Right cardiac atrium (tissue), 5 donors: ENCODE measurements around the gene FADS2. TPM values are rescaled to one million over a fixed set of nuclear protein-coding genes. Genes with fewer than 3 reads are reported as not detected.
A peak's percentile ranks its signal among the peaks of the same experiment; 100 is the strongest.

Source experiments
- ATAC-seq, 2 donors: fragments of 200-7000 bp; cut with Tn5 transposase; one replicate each; pipeline versions ENCODE4 v1.8.0 to v1.9.1; 2020; ENCODE audit warnings: moderate library complexity in 2 of 2, mild to moderate bottlenecking in 1 of 2
- DNase-seq, 3 donors: peaks; one replicate each; pipeline ENCODE4 v3.0.0-alpha.2; 2020
- H3K27ac ChIP-seq: one replicate; pipeline ENCODE4 v1.5.1; 2013; ENCODE audit warnings: mild to moderate bottlenecking, low read length, control low read depth, moderate library complexity
- H3K27me3 ChIP-seq: one replicate; pipeline ENCODE4 v1.6.1; 2013; ENCODE audit not compliant: control insufficient read depth, insufficient read depth
- H3K4me1 ChIP-seq: one replicate; pipeline ENCODE4 v1.6.1; 2013; ENCODE audit warnings: low read length; ENCODE audit not compliant: control insufficient read depth, insufficient read depth
- H3K4me3 ChIP-seq: one replicate; pipeline ENCODE4 v1.5.1; 2013; ENCODE audit warnings: low read length, control low read depth
- H3K9me3 ChIP-seq: one replicate; pipeline ENCODE4 v1.6.1; 2013; ENCODE audit warnings: low read length; ENCODE audit not compliant: control insufficient read depth
- WGBS: extraction: QIAGEN DNeasy Blood & Tissue Kit; methylation state at CpG from one replicate; pipeline ENCODE4 v1.1.7; 2013; 5-methylcytosine and 5-hydroxymethylcytosine counted together
- intact Hi-C, 4 donors: fragments of 100-400 bp; cut with DNase I; formaldehyde crosslinking; loops; one replicate each; pipeline versions ENCODE4 v1.11.0 to v1.14.0; 2022 to 2023
- polyA plus RNA-seq: library from polyadenylated mRNA; stranded (reverse); fragments of 200-250 nt; gene quantifications from one replicate; pipeline ENCODE4 v1.2.3, GENCODE V29; 2013
- total RNA-seq, 4 donors: library from RNA; stranded (reverse); fragmentation: NEBNext Ultra II Directional; extraction: Animal tissue kit (Norgen Biotek cat#: 25700); gene quantifications; one replicate each; pipeline ENCODE4 v1.2.1, GENCODE V29; 2021
- donor health status: healthy with polysubstance abuse.
- donor health status: DM: no; HTN: yes; CAD: no.
- donor health status: DM: no; HTN: no; CAD: no.
- donor health status: DM: no; HTN: yes; CAD: no; lungs with severe emphysema.
- donor health status: DM: yes; HTN: yes; CAD: no.

FADS2 gene
- total and polyA plus RNA-seq, 5 donors: 16.4 to 38.1 (median 30.6) TPM

DNA sequence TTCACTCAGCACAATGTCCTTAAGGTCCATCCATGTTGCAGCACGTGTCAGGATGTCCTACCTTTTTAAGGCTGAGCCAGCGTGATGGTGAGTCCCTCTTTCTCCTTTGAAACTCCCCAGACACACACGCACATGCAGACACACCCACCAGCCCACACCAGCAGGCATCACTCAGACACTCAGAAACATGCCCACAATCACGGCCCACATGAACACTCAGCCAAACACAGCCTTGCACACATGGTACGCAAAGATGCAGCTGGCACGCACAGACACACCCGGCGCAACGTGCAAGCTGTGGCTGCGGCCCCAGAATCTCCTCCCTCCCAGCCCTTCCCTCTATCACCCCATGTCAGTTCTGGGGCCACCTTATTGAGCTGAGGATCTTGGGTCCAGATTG is 55.2 kb downstream of the FADS2 start:
- Histone ChIP-seq H3K4me1 (peaks cover 9% of the 10 kb centered on the region), H3K9me3 (no peaks in the 10 kb centered on the region), H3K27ac (no peak overlapping the region), H3K27me3 (no peaks in the 10 kb centered on the region), H3K4me3 (no peak overlapping the region)
- intact Hi-C loops: no loop called here
- ATAC-seq (no peak), DNase-seq (no peak)
- 88% methylated on average over 10 of the region's 10 CpGs for WGBS

GRCh38 chr11:61883947-61884346 is 55.8 kb downstream of the FADS2 start:
- WGBS: 79% methylated on average over 5 of the region's 5 CpGs
- ATAC-seq (no peak), DNase-seq (no peak)
- Histone ChIP-seq H3K27me3 (no peaks in the 10 kb centered on the region), H3K4me3 (no peak overlapping the region), H3K4me1 (peaks cover 12% of the 10 kb centered on the region), H3K27ac (no peak overlapping the region), H3K9me3 (no peaks in the 10 kb centered on the region)
- intact Hi-C loops: no loop called here

GRCh38 chr11:61885166-61885778 is 57.2 kb downstream of the FADS2 start:
- ATAC-seq: no peak
- Histone ChIP-seq H3K27me3 (no peaks in the 10 kb centered on the region), H3K9me3 (no peaks in the 10 kb centered on the region), H3K4me1 (peaks cover 12% of the 10 kb centered on the region), H3K27ac (no peak overlapping the region), H3K4me3 (no peak overlapping the region)
- 85% methylated on average over 7 of the region's 7 CpGs for WGBS
- intact Hi-C loops: loop anchor here in 1 of 4 donors (5.0 kb wide), 1 partner anchor 93 kb away; the partner anchor contains the start of genes FEN1 and TMEM258
- DNase-seq: no peak

- Histone ChIP-seq H3K4me1 (peaks cover 12% of the 10 kb centered on the region), H3K27me3 (no peaks in the 10 kb centered on the region), H3K9me3 (no peaks in the 10 kb centered on the region), H3K4me3 (no peak overlapping the region), H3K27ac (no peak overlapping the region)
- 93% methylated on average over 13 of the region's 13 CpGs for WGBS
- DNase-seq (no peak), ATAC-seq (no peak)
- intact Hi-C loops: loop anchor here in 1 of 4 donors (5.0 kb wide), 1 partner anchor 94 kb away; the partner anchor contains the start of genes FEN1 and TMEM258
Observed at GRCh38 chr11:61885784-61886580, 57.9 kb downstream of the FADS2 start.

- DNase-seq: no peak
- intact Hi-C loops: loop anchor here in 1 of 4 donors (5.0 kb wide), 1 partner anchor 94 kb away; the partner anchor contains the start of genes FEN1 and TMEM258
- Histone ChIP-seq H3K27me3 (no peaks in the 10 kb centered on the region), H3K4me3 (no peak overlapping the region), H3K4me1 (peaks cover 12% of the 10 kb centered on the region), H3K9me3 (no peaks in the 10 kb centered on the region), H3K27ac (no peak overlapping the region)
- WGBS: over 99% methylated on average over 3 of the region's 3 CpGs
- ATAC-seq: no peak
Observed at GRCh38 chr11:61886643-61887042, 58.5 kb downstream of the FADS2 start.

- Histone ChIP-seq H3K27ac (peak overlapping the region; percentile 89), H3K4me3 (no peak overlapping the region), H3K4me1 (peaks cover 12% of the 10 kb centered on the region), H3K27me3 (no peaks in the 10 kb centered on the region), H3K9me3 (no peaks in the 10 kb centered on the region)
- peak; percentile 71 for ATAC-seq
- WGBS: 38% methylated on average over 7 of the region's 7 CpGs
- DNase-seq: peak; percentile 92 to 94 (median 93)
- intact Hi-C loops: loop anchor here in 1 of 4 donors (5.0 kb wide), 1 partner anchor 96 kb away; the partner anchor contains the start of genes FEN1 and TMEM258
Observed at GRCh38 chr11:61887839-61888494, 59.9 kb downstream of the FADS2 start.

GRCh38 chr11:61888590-61888989 is 60.5 kb downstream of the FADS2 start:
- ATAC-seq: no peak
- no peaks in the 10 kb centered on the region for H3K27me3 ChIP-seq
- 85% methylated on average over 12 of the region's 12 CpGs for WGBS
- H3K27ac ChIP-seq: peak overlapping the region; percentile 89
- H3K4me1 ChIP-seq: peaks cover 12% of the 10 kb centered on the region
- H3K9me3 ChIP-seq: no peaks in the 10 kb centered on the region
- H3K4me3 ChIP-seq: no peak overlapping the region
- intact Hi-C loops: loop anchor here in 1 of 4 donors (5.0 kb wide), 1 partner anchor 96 kb away; the partner anchor contains the start of genes FEN1 and TMEM258
- no peak for DNase-seq

- intact Hi-C loops: loop anchor here in 2 of 4 donors (5.0 to 10.0 kb wide), 2 partner anchors 95 to 98 kb away; partner anchors contain the start of genes FEN1 (in 2 of the 2) and TMEM258 (in 2 of the 2)
- WGBS: 79% methylated on average over 10 of the region's 10 CpGs
- Histone ChIP-seq H3K4me3 (peak overlapping the region; percentile 61), H3K27me3 (no peaks in the 10 kb centered on the region), H3K27ac (peak overlapping the region; percentile 89), H3K4me1 (peaks cover 12% of the 10 kb centered on the region), H3K9me3 (no peaks in the 10 kb centered on the region)
- ATAC-seq (no peak), DNase-seq (no peak)
Observed at GRCh38 chr11:61889831-61890230, 61.7 kb downstream of the FADS2 start.

- DNase-seq: peak; percentile 82 to 85 (median 83)
- ATAC-seq: peak; percentile 3 to 40
- 2% methylated on average over 38 of the region's 38 CpGs for WGBS
- peak overlapping the region; percentile 89 for H3K27ac ChIP-seq
- H3K4me1 ChIP-seq: peaks cover 12% of the 10 kb centered on the region
- intact Hi-C loops: loop anchor here in 1 of 4 donors (10.0 kb wide), 1 partner anchor 96 kb away; the partner anchor contains the start of genes FEN1 and TMEM258
- H3K9me3 ChIP-seq: no peaks in the 10 kb centered on the region
- H3K4me3 ChIP-seq: peak overlapping the region; percentile 61
- no peaks in the 10 kb centered on the region for H3K27me3 ChIP-seq
Observed at GRCh38 chr11:61890529-61891330, 62.6 kb downstream of the FADS2 start.
